Measurements from ENCODE around the gene KIAA2012.
"Not testable (repeated sequence)": the region's sequence is repeated elsewhere in the genome, so short reads cannot be mapped to it uniquely, and the experiment has no call there.

KIAA2012 gene

GRCh38 chr2:202196727-202197126, 123.7 kb downstream of the KIAA2012 start:
- no peak for DNase-seq (ENCODE audit: low spot score)

GRCh38 chr2:202201220-202202160, 128.4 kb downstream of the KIAA2012 start:
- no peak for DNase-seq (ENCODE audit: low spot score)

GRCh38 chr2:202203348-202203747, 130.3 kb downstream of the KIAA2012 start:
- DNase-seq (ENCODE audit: low spot score): no peak

GRCh38 chr2:202204855-202205254, 131.8 kb downstream of the KIAA2012 start:
- no peak for DNase-seq (ENCODE audit: low spot score)

GRCh38 chr2:202208526-202208925, 135.5 kb downstream of the KIAA2012 start:
- no peak for DNase-seq (ENCODE audit: low spot score)

GRCh38 chr2:202215179-202215578, 142.1 kb downstream of the KIAA2012 start:
- DNase-seq (ENCODE audit: low spot score): no peak

- DNase-seq (ENCODE audit: low spot score): no peak
These were observed 148.8 kb downstream of the KIAA2012 start for GRCh38 chr2:202221873-202222272.

GRCh38 chr2:202237787-202238233, 164.8 kb downstream of the KIAA2012 start:
- peak; percentile 77 for DNase-seq (ENCODE audit: low spot score)

GRCh38 chr2:202238234-202239197, 165.5 kb downstream of the KIAA2012 start, which contains the start of gene SUMO1:
TSS of gene SUMO1 (minus strand) at chr2:202238597. CDS start at chr2:202238451, 146 bp downstream.
- peak; percentile 89 for DNase-seq (ENCODE audit: low spot score)

GRCh38 chr2:202247710-202248109, 174.7 kb downstream of the KIAA2012 start:
- not testable (repeated sequence) for DNase-seq (ENCODE audit: low spot score)

GRCh38 chr2:202249521-202250253, 176.6 kb downstream of the KIAA2012 start:
- DNase-seq (ENCODE audit: low spot score): no peak

- no peak for DNase-seq (ENCODE audit: low spot score)
These were observed 178.4 kb downstream of the KIAA2012 start for GRCh38 chr2:202251494-202251893.
